B cell (primary cell): ENCODE measurements around the gene TP53I13. TPM values are rescaled to one million over a fixed set of nuclear protein-coding genes. Genes with fewer than 3 reads are reported as not detected.

ENCODE experiments used
- ATAC-seq: fragments of 200-7000 bp; cut with Tn5 transposase; one replicate; pipeline ENCODE4 v1.10.0; 2021; ENCODE audit warnings: low read depth, mild to moderate bottlenecking, moderate number of reproducible peaks, moderate library complexity
- CTCF ChIA-PET: fragments of 350-600 bp; sonication (Branson Sonifier 250); formaldehyde crosslinking; loops from one replicate; lab custom pipeline; 2021; ENCODE audit warnings: antibody characterized with exemption, inconsistent platforms; lab: Charles Lee
- POLR2A ChIA-PET: fragments of 350-600 bp; sonication (Branson Sonifier 250); formaldehyde crosslinking; loops from one replicate; lab custom pipeline; 2021; ENCODE audit warnings: antibody characterized with exemption; lab: Charles Lee
- DNase-seq: peaks from one replicate; pipeline ENCODE4 v3.0.0; 2013
- H2AFZ ChIP-seq: 2 replicates; pipeline ENCODE4 v1.6.1; 2012; ENCODE audit warnings: mild to moderate bottlenecking, low read depth, low read length; ENCODE audit not compliant: insufficient read depth, poor library complexity, severe bottlenecking
- H3K27ac ChIP-seq, 2 donors: 1 replicate in 1 of 2; 2 replicates in 1 of 2; pipeline ENCODE4 v1.5.1; 2012 to 2013; ENCODE audit warnings: low read length in 2 of 2, mild to moderate bottlenecking in 2 of 2, moderate library complexity in 1 of 2
- H3K27me3 ChIP-seq, 4 experiments: fragments of 200-600 bp in 1 of 4; sonication (generic) in 1 of 4; replicated peaks in 1 of 4; 1 replicate in 2 of 4; 2 replicates in 2 of 4; pipeline versions ENCODE4 v1.6.1 to v1.7.0; 2013 to 2016; ENCODE audit warnings: low read length in 3 of 4, mild to moderate bottlenecking in 2 of 4, mixed read lengths in 1 of 4, moderate library complexity in 1 of 4; ENCODE audit not compliant: insufficient read depth in 4 of 4, control insufficient read depth in 3 of 4; ENCODE audit errors: control extremely low read depth in 1 of 4
- H3K36me3 ChIP-seq, 2 experiments: replicated peaks in 1 of 2; 1 replicate in 1 of 2; 2 replicates in 1 of 2; pipeline versions ENCODE4 v1.6.1 to v1.7.1; 2013; ENCODE audit warnings: low read length in 1 of 2; ENCODE audit not compliant: insufficient read depth in 2 of 2, control insufficient read depth in 1 of 2; ENCODE audit errors: control extremely low read depth in 1 of 2, extremely low read depth in 1 of 2
- H3K4me1 ChIP-seq, 2 donors: fragments of 200-600 bp in 1 of 2; sonication (generic) in 1 of 2; 1 replicate in 1 of 2; 2 replicates in 1 of 2; pipeline versions ENCODE4 v1.5.1 to v1.6.1; 2013 to 2017; ENCODE audit warnings: low read length in 2 of 2; ENCODE audit not compliant: control insufficient read depth in 2 of 2, insufficient read depth in 2 of 2
- H3K4me2 ChIP-seq: replicated peaks from 2 replicates; pipeline ENCODE3; 2012; ENCODE audit warnings: mild to moderate bottlenecking, low read depth, low read length; ENCODE audit not compliant: poor library complexity, severe bottlenecking
- H3K4me3 ChIP-seq, 5 experiments: fragments of 200-600 bp in 1 of 5; sonication (generic) in 1 of 5; 1 replicate in 3 of 5; 2 replicates in 2 of 5; pipeline versions ENCODE4 v1.5.1 to v1.7.0; 2011 to 2016; ENCODE audit warnings: low read length in 4 of 5, mild to moderate bottlenecking in 4 of 5, low read depth in 2 of 5, control low read depth in 1 of 5, moderate library complexity in 1 of 5; ENCODE audit not compliant: insufficient read depth in 1 of 5; ENCODE audit errors: control extremely low read depth in 1 of 5, extremely low read depth in 1 of 5
- H3K79me2 ChIP-seq: fragments of 200-600 bp; sonication (generic); one replicate; pipeline ENCODE4 v1.6.0; 2016; ENCODE audit warnings: low read length; ENCODE audit not compliant: control insufficient read depth, insufficient read depth
- H3K9ac ChIP-seq: fragments of 200-600 bp; sonication (generic); 2 replicates; pipeline ENCODE4 v1.6.1; 2017; ENCODE audit warnings: mild to moderate bottlenecking, low read length, moderate library complexity
- H3K9me3 ChIP-seq, 3 donors: one replicate each; pipeline versions ENCODE4 v1.6.1 to v1.7.1; 2013; ENCODE audit warnings: low read length in 2 of 3; ENCODE audit not compliant: control insufficient read depth in 2 of 3, insufficient read depth in 1 of 3; ENCODE audit errors: control extremely low read depth in 1 of 3
- H4K20me1 ChIP-seq: 2 replicates; pipeline ENCODE4 v1.6.0; 2012; ENCODE audit warnings: mild to moderate bottlenecking, low read length; ENCODE audit not compliant: insufficient read depth, control insufficient read depth, poor library complexity, severe bottlenecking
- H3K27ac Mint-ChIP-seq: one replicate; pipeline ENCODE4 v1.8.0; 2021; ENCODE audit warnings: mixed read lengths
- H3K27me3 Mint-ChIP-seq: one replicate; pipeline ENCODE4 v1.8.0; 2021; ENCODE audit warnings: mixed read lengths
- H3K4me1 Mint-ChIP-seq: one replicate; pipeline ENCODE4 v1.8.0; 2021; ENCODE audit warnings: mixed read lengths
- H3K4me3 Mint-ChIP-seq: one replicate; pipeline ENCODE4 v1.8.0; 2021; ENCODE audit warnings: mixed read lengths
- H3K9me3 Mint-ChIP-seq: one replicate; pipeline ENCODE4 v1.8.0; 2022; ENCODE audit warnings: mixed read lengths; ENCODE audit not compliant: insufficient read depth
- EZH2 ChIP-seq: IDR thresholded peaks from 2 replicates; pipeline ENCODE4 v1.6.1; 2012; ENCODE audit warnings: borderline replicate concordance, low read depth, mild to moderate bottlenecking, moderate library complexity, low read length; ENCODE audit not compliant: insufficient read depth, poor library complexity, severe bottlenecking
- WGBS: methylation state at CpG from one replicate; pipeline ENCODE4 v1.1.5; 2013; ENCODE audit warnings: missing lambda C conversion rate; ENCODE audit not compliant: insufficient coverage; 5-methylcytosine and 5-hydroxymethylcytosine counted together
- intact Hi-C: fragments of 100-400 bp; cut with micrococcal nuclease; formaldehyde crosslinking; loops from one replicate; pipeline ENCODE4 v1.10.0; 2022
- polyA plus RNA-seq: library from polyadenylated mRNA; depleted of rRNA; stranded (reverse); fragments of >200 nt; gene quantifications from 2 replicates; pipeline ENCODE4 v1.2.3, GENCODE V29; 2012
- total RNA-seq, 2 donors: library from RNA; stranded (reverse); fragments of 120-200 nt in 1 of 2; gene quantifications; 1 replicate in 1 of 2; 2 replicates in 1 of 2; pipeline versions ENCODE4 v1.2.3 to v1.2.4, GENCODE V29; 2013 to 2022
- TF ChIP-seq, protein P1 (sequence below): fragments of 200-600 bp; IDR thresholded peaks from one replicate; pipeline ENCODE4 v1.8.0; 2022; ENCODE audit warnings: antibody characterized with exemption, mild to moderate bottlenecking

Gene TP53I13
- total and polyA plus RNA-seq, 2 donors (not counting 1 experiment from before 2014, with no cell fraction given), result 224 to 287 TPM

DNA sequence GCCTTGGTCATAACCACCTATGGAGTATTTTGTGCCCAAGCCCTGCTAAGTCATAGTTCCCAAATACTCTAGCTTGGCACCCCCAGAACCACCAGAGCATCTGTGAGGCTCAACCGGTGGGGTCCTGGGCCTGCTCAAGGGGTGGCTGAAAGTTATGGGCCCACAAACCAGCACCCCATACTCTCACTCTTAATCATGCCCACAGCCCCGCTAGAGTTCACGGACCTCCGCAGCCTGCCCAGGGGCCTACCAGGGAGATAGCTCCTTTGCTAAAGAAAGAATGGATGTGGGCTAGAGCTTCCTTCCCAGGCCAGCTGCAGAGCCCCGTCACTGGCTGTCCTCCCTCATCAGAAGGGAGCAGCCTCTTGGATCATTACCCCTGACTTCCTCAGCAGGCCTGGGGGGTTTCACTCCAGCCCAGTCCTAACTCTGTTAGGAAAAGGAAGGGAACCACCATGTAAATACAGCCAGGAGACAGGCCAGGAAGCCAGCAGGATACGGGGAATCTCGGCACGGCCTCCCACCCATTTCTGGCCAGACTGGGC, 19.6 kb downstream of the TP53I13 start:
- H3K9me3 ChIP-seq, result peaks cover 0 to 2% (median 0%) of the 10 kb centered on the region in 3 donors
- H3K9me3 Mint-ChIP-seq, result no peaks in the 10 kb centered on the region
- peaks cover 65 to 74% of the 10 kb centered on the region in 2 donors for H3K4me1 ChIP-seq
- no peak for ATAC-seq
- ChIA-PET POLR2A (interaction anchor here (0.8 to 1.1 kb wide), 3 partner anchors 9 to 174 kb away, joined by 3 read pairs; no protein-coding TSS in a partner anchor), CTCF (interaction anchor here (0.7 to 24.3 kb wide), 9 partner anchors 8 to 343 kb away, joined by 3 to 336 read pairs (median 4); no protein-coding TSS in a partner anchor)
- H3K27me3 ChIP-seq, result no peaks in the 10 kb centered on the region
- H3K4me1 Mint-ChIP-seq, result peaks cover 78% of the 10 kb centered on the region
- intact Hi-C loops, result loop anchor here (2.0 kb wide), 1 partner anchor 529 kb away; the partner anchor contains the start of gene NSRP1
- no peak overlapping the region for H3K27ac ChIP-seq
- peak overlapping the region; percentile 76 for H2AFZ ChIP-seq
- peak overlapping the region; percentile 84 for H3K27ac Mint-ChIP-seq
- H3K79me2 ChIP-seq, result peaks cover 64% of the 10 kb centered on the region
- WGBS, result 18% methylated on average over 5 of the region's 8 CpGs
- peak overlapping the region; percentile 82 for H3K4me2 ChIP-seq
- H4K20me1 ChIP-seq, result peaks cover 44% of the 10 kb centered on the region
- H3K27me3 Mint-ChIP-seq, result no peaks in the 10 kb centered on the region
- peak overlapping the region; percentile 79 for H3K9ac ChIP-seq
- H3K4me3 ChIP-seq, result peak overlapping the region in 4 of 5 experiments; percentile 63 to 79 (median 73)
- H3K36me3 ChIP-seq, result peaks cover 0 to 1% of the 10 kb centered on the region in 2 experiments
- peak overlapping the region; percentile 91 for H3K4me3 Mint-ChIP-seq
- DNase-seq, result no peak
- no peak for TF ChIP-seq EZH2
- TF ChIP-seq, protein P1, sequence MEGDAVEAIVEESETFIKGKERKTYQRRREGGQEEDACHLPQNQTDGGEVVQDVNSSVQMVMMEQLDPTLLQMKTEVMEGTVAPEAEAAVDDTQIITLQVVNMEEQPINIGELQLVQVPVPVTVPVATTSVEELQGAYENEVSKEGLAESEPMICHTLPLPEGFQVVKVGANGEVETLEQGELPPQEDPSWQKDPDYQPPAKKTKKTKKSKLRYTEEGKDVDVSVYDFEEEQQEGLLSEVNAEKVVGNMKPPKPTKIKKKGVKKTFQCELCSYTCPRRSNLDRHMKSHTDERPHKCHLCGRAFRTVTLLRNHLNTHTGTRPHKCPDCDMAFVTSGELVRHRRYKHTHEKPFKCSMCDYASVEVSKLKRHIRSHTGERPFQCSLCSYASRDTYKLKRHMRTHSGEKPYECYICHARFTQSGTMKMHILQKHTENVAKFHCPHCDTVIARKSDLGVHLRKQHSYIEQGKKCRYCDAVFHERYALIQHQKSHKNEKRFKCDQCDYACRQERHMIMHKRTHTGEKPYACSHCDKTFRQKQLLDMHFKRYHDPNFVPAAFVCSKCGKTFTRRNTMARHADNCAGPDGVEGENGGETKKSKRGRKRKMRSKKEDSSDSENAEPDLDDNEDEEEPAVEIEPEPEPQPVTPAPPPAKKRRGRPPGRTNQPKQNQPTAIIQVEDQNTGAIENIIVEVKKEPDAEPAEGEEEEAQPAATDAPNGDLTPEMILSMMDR, result no peak
